Left ventricle myocardium superior (tissue), 1 donor: ENCODE results near the gene PHYKPL. TPM values are rescaled to one million over a fixed set of nuclear protein-coding genes. Genes with fewer than 3 reads are reported as not detected.

ENCODE experiments used
- ATAC-seq: fragments of 200-7000 bp; cut with Tn5 transposase; one replicate; pipeline ENCODE4 v1.9.1; 2020; ENCODE audit warnings: mild to moderate bottlenecking, moderate library complexity
- DNase-seq: peaks from one replicate; pipeline ENCODE4 v3.0.0-alpha.2; 2020
- intact Hi-C: fragments of 100-400 bp; cut with micrococcal nuclease; formaldehyde crosslinking; loops from one replicate; pipeline ENCODE4 v1.11.0; 2022
- total RNA-seq: library from RNA; stranded (reverse); fragmentation: NEBNext Ultra II Directional; extraction: Animal tissue kit (Norgen Biotek cat#: 25700); gene quantifications from one replicate; pipeline ENCODE4 v1.2.1, GENCODE V29; 2021
- donor health status: DM: no; HTN: yes; CAD: no; lungs with severe emphysema.

Gene PHYKPL
- total RNA-seq, 1 donor from 2014 or later: 40.7 TPM

- DNase-seq: no peak
- no peak for ATAC-seq
- intact Hi-C loops: no loop called here
These were observed 62.1 kb downstream of the PHYKPL start for GRCh38 chr5:178170455-178170854.

GRCh38 chr5:178165581-178165980 is 67.0 kb downstream of the PHYKPL start:
- DNase-seq (no peak), ATAC-seq (no peak)
- intact Hi-C loops: no loop called here

GRCh38 chr5:178163772-178164735 is 68.5 kb downstream of the PHYKPL start:
- peak; percentile 89 for DNase-seq
- intact Hi-C loops: no loop called here
- peak; percentile 98 for ATAC-seq

GRCh38 chr5:178162481-178162880 is 70.1 kb downstream of the PHYKPL start:
- intact Hi-C loops: no loop called here
- DNase-seq (no peak), ATAC-seq (no peak)

GRCh38 chr5:178160176-178160575 is 72.4 kb downstream of the PHYKPL start:
- DNase-seq (no peak), ATAC-seq (no peak)
- intact Hi-C loops: no loop called here

Other genes starting within 250 kb of the PHYKPL start
- gene PROP1, start 236.6 kb downstream of the PHYKPL start, total RNA-seq: not detected
- gene N4BP3, start 119.3 kb downstream of the PHYKPL start, total RNA-seq: 2.7 TPM
- gene RMND5B, start 101.8 kb downstream of the PHYKPL start, total RNA-seq: 41.6 TPM
- gene NHP2, start 78.9 kb downstream of the PHYKPL start, total RNA-seq: 74.5 TPM
- gene GMCL2, start 45.4 kb downstream of the PHYKPL start, total RNA-seq: not detected
- 82.8 TPM for gene HNRNPAB, start 28.3 kb downstream of the PHYKPL start, total RNA-seq